Activated CD4-positive, alpha-beta T cell treated with anti-CD3 and anti-CD28 coated beads, Interleukin-2, amount 50 U/mL, for 4 hours (primary cell): ENCODE data around the gene GABRG3.

Experiments used
- DNase-seq, 2 experiments: peaks; one replicate each; pipeline ENCODE4 v3.0.0-alpha.2; 2020

GABRG3 gene

GRCh38 chr15:26970712-26971210 lies at the start of gene GABRG3:
Gene GABRG3, plus strand, starts transcription at chr15:26971181.
- DNase-seq = no peak

- no peak for DNase-seq
Observed at GRCh38 chr15:26921433-26921832, 49.5 kb upstream of the GABRG3 start.

GRCh38 chr15:26926081-26926480 lies 44.9 kb upstream of the GABRG3 start:
- DNase-seq = no peak

GRCh38 chr15:26928051-26928450 lies 42.9 kb upstream of the GABRG3 start:
- DNase-seq = no peak

GRCh38 chr15:26929588-26929987 lies 41.4 kb upstream of the GABRG3 start:
- no peak for DNase-seq

- DNase-seq = no peak
Observed at GRCh38 chr15:26934848-26935247, 36.1 kb upstream of the GABRG3 start.

GRCh38 chr15:26935322-26935721 lies 35.7 kb upstream of the GABRG3 start:
- DNase-seq = no peak

GRCh38 chr15:26936502-26936901 lies 34.5 kb upstream of the GABRG3 start:
- DNase-seq = no peak

- no peak for DNase-seq
Observed at GRCh38 chr15:26937134-26937533, 33.8 kb upstream of the GABRG3 start.

GRCh38 chr15:26939398-26939797 lies 31.6 kb upstream of the GABRG3 start:
- DNase-seq = no peak

- DNase-seq = no peak
Observed at GRCh38 chr15:26941489-26941888, 29.5 kb upstream of the GABRG3 start.

GRCh38 chr15:26943866-26944265 lies 27.1 kb upstream of the GABRG3 start:
- DNase-seq = no peak

- DNase-seq = no peak
Observed at GRCh38 chr15:26945046-26945445, 25.9 kb upstream of the GABRG3 start.

- no peak for DNase-seq
Observed at GRCh38 chr15:26950001-26950400, 21.0 kb upstream of the GABRG3 start.

- no peak for DNase-seq
Observed at GRCh38 chr15:26954403-26954802, 16.6 kb upstream of the GABRG3 start.

GRCh38 chr15:26967719-26968269 lies 3.2 kb upstream of the GABRG3 start:
- DNase-seq = no peak

GRCh38 chr15:26968806-26969205 lies 2.2 kb upstream of the GABRG3 start:
- no peak for DNase-seq

GRCh38 chr15:26971271-26972018 lies 464 bp downstream of the GABRG3 start:
- DNase-seq = no peak

GRCh38 chr15:26972636-26973035 lies 1.7 kb downstream of the GABRG3 start:
- DNase-seq = no peak

GRCh38 chr15:26974120-26974780 lies 3.3 kb downstream of the GABRG3 start:
- DNase-seq = no peak

- DNase-seq = no peak
Observed at GRCh38 chr15:26981492-26981891, 10.5 kb downstream of the GABRG3 start.

- no peak for DNase-seq
Observed at GRCh38 chr15:26983822-26984221, 12.8 kb downstream of the GABRG3 start.

- no peak for DNase-seq
Observed at GRCh38 chr15:26985050-26985449, 14.1 kb downstream of the GABRG3 start.

GRCh38 chr15:26996250-26996649 lies 25.3 kb downstream of the GABRG3 start:
- no peak for DNase-seq
